HepG2 (cell line): ENCODE data around the gene PRSS12. TPM values are rescaled to one million over a fixed set of nuclear protein-coding genes. Genes with fewer than 3 reads are reported as not detected.

ENCODE experiments used
- AKAP8 ChIP-seq: sonication (generic); formaldehyde crosslinking; IDR thresholded peaks from 2 replicates; pipeline ENCODE4 v1.5.1; 2020; ENCODE audit warnings: mild to moderate bottlenecking, missing genetic modification reagents
- ARID2 ChIP-seq: sonication (generic); formaldehyde crosslinking; IDR thresholded peaks from 2 replicates; pipeline ENCODE4 v1.8.1; 2022; ENCODE audit warnings: mild to moderate bottlenecking, missing genetic modification reagents, borderline replicate concordance
- EP300 ChIP-seq, 3 experiments: sonication (generic) in 1 of 3; formaldehyde crosslinking in 1 of 3; IDR thresholded peaks; 2 replicates each; pipeline versions ENCODE4 v1.5.1 to v1.6.1; 2011 to 2020; ENCODE audit warnings: low read depth in 2 of 3, low read length in 2 of 3, borderline replicate concordance in 1 of 3, improper control_type of control experiment in 1 of 3, mild to moderate bottlenecking in 1 of 3, missing genetic modification reagents in 1 of 3, moderate library complexity in 1 of 3
- NFIC ChIP-seq: IDR thresholded peaks from 2 replicates; pipeline ENCODE4 v1.6.1; 2012; ENCODE audit warnings: mild to moderate bottlenecking, low read length, inconsistent platforms
- ZC3H4 ChIP-seq: sonication (generic); formaldehyde crosslinking; IDR thresholded peaks from 2 replicates; pipeline ENCODE4 v1.4.0; 2020; ENCODE audit warnings: missing genetic modification reagents, borderline replicate concordance
- ZFP91 ChIP-seq: sonication (generic); formaldehyde crosslinking; IDR thresholded peaks from 2 replicates; pipeline ENCODE4 v1.9.0; 2022; ENCODE audit warnings: missing genetic modification reagents, mild to moderate bottlenecking, borderline replicate concordance
- ZNF550 ChIP-seq: sonication (generic); formaldehyde crosslinking; IDR thresholded peaks from 2 replicates; pipeline ENCODE4 v1.4.0; 2020; ENCODE audit warnings: mild to moderate bottlenecking, missing genetic modification reagents, borderline replicate concordance
- polyA plus RNA-seq, 8 experiments: library from polyadenylated mRNA; depleted of rRNA in 3 of 8; stranded (reverse) in 7 of 8; unstranded in 1 of 8; fragments of >200 nt; fragmentation: Illumina TruSeq in 4 of 8; extraction: Trizol in 4 of 8; gene quantifications; 2 replicates each; pipeline versions ENCODE4 v1.2.1 to v1.2.3, GENCODE V29; 2011 to 2016; ENCODE audit warnings: low read depth in 4 of 8, missing spikeins in 1 of 8, mixed read lengths in 1 of 8; ENCODE audit not compliant: insufficient read depth in 1 of 8
- total RNA-seq, 5 experiments: library from RNA; depleted of rRNA; stranded (reverse); fragments of >200 nt; fragmentation: Illumina TruSeq; extraction: Trizol; gene quantifications; 2 replicates each; pipeline ENCODE4 v1.2.3, GENCODE V29; 2016; ENCODE audit warnings: low read depth in 1 of 5
- TF ChIP-seq, protein P1 (sequence below): sonication (generic); formaldehyde crosslinking; IDR thresholded peaks from 2 replicates; pipeline ENCODE4 v1.5.0; 2020; ENCODE audit warnings: mild to moderate bottlenecking, missing genetic modification reagents, borderline replicate concordance
- TF ChIP-seq, protein P2 (sequence below): sonication (generic); formaldehyde crosslinking; IDR thresholded peaks from 2 replicates; pipeline ENCODE4 v1.9.0; 2021; ENCODE audit warnings: mild to moderate bottlenecking, missing genetic modification reagents
- TF ChIP-seq, protein P3 (sequence below): sonication (generic); formaldehyde crosslinking; IDR thresholded peaks from 2 replicates; pipeline ENCODE4 v1.5.1; 2020; ENCODE audit warnings: missing genetic modification reagents, mild to moderate bottlenecking, borderline replicate concordance
- TF ChIP-seq, protein P4 (sequence below): IDR thresholded peaks from 2 replicates; pipeline ENCODE4 v1.6.1; 2016; ENCODE audit warnings: control low read depth

Gene PRSS12
- total and polyA plus RNA-seq, 2 of the 13 experiments (the other 11 are each of a cell fraction or from before 2014, with no cell fraction given), result 0.02 TPM; not detected in 1

DNA sequence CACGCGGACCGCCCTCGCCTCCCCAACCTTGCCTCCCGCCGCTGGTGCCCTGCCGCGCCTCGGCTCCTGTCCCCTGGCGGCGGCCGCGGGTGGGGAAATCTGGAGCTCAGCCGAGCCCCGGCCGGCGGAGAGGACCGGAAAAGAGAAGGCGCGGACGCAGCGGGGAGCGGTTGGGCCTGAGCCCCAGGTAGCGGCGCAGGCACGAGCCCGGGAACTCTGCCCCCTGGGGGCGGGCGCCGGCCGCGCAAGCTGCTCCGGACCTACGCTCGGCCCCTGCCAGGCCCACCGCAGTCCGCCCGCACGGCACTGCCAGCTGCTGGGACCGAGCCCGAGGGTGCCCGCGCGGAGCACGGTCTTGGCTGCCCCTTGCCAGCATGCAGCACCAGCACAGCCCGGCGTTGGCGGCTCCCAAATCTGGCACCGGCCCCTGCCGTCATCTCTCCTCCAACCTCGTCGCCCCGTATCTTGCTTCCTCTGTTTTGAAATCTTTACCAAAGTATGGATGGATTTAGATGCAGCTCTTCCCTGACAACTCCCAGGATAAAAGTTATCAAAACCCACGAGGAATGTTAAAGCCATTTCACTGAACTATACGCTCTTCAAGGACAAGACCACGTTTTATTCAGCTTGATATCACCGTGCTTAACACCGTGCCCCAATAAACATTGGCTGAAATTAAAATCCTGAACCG, at the start of gene PRSS12 (continued):
- TF ChIP-seq, protein P1, sequence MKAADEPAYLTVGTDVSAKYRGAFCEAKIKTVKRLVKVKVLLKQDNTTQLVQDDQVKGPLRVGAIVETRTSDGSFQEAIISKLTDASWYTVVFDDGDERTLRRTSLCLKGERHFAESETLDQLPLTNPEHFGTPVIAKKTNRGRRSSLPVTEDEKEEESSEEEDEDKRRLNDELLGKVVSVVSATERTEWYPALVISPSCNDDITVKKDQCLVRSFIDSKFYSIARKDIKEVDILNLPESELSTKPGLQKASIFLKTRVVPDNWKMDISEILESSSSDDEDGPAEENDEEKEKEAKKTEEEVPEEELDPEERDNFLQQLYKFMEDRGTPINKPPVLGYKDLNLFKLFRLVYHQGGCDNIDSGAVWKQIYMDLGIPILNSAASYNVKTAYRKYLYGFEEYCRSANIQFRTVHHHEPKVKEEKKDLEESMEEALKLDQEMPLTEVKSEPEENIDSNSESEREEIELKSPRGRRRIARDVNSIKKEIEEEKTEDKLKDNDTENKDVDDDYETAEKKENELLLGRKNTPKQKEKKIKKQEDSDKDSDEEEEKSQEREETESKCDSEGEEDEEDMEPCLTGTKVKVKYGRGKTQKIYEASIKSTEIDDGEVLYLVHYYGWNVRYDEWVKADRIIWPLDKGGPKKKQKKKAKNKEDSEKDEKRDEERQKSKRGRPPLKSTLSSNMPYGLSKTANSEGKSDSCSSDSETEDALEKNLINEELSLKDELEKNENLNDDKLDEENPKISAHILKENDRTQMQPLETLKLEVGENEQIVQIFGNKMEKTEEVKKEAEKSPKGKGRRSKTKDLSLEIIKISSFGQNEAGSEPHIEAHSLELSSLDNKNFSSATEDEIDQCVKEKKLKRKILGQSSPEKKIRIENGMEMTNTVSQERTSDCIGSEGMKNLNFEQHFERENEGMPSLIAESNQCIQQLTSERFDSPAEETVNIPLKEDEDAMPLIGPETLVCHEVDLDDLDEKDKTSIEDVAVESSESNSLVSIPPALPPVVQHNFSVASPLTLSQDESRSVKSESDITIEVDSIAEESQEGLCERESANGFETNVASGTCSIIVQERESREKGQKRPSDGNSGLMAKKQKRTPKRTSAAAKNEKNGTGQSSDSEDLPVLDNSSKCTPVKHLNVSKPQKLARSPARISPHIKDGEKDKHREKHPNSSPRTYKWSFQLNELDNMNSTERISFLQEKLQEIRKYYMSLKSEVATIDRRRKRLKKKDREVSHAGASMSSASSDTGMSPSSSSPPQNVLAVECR (CRISPR knock-in tag), result peak; percentile 27; the same call in 1 of the 2 replicates
- TF ChIP-seq, protein P2, sequence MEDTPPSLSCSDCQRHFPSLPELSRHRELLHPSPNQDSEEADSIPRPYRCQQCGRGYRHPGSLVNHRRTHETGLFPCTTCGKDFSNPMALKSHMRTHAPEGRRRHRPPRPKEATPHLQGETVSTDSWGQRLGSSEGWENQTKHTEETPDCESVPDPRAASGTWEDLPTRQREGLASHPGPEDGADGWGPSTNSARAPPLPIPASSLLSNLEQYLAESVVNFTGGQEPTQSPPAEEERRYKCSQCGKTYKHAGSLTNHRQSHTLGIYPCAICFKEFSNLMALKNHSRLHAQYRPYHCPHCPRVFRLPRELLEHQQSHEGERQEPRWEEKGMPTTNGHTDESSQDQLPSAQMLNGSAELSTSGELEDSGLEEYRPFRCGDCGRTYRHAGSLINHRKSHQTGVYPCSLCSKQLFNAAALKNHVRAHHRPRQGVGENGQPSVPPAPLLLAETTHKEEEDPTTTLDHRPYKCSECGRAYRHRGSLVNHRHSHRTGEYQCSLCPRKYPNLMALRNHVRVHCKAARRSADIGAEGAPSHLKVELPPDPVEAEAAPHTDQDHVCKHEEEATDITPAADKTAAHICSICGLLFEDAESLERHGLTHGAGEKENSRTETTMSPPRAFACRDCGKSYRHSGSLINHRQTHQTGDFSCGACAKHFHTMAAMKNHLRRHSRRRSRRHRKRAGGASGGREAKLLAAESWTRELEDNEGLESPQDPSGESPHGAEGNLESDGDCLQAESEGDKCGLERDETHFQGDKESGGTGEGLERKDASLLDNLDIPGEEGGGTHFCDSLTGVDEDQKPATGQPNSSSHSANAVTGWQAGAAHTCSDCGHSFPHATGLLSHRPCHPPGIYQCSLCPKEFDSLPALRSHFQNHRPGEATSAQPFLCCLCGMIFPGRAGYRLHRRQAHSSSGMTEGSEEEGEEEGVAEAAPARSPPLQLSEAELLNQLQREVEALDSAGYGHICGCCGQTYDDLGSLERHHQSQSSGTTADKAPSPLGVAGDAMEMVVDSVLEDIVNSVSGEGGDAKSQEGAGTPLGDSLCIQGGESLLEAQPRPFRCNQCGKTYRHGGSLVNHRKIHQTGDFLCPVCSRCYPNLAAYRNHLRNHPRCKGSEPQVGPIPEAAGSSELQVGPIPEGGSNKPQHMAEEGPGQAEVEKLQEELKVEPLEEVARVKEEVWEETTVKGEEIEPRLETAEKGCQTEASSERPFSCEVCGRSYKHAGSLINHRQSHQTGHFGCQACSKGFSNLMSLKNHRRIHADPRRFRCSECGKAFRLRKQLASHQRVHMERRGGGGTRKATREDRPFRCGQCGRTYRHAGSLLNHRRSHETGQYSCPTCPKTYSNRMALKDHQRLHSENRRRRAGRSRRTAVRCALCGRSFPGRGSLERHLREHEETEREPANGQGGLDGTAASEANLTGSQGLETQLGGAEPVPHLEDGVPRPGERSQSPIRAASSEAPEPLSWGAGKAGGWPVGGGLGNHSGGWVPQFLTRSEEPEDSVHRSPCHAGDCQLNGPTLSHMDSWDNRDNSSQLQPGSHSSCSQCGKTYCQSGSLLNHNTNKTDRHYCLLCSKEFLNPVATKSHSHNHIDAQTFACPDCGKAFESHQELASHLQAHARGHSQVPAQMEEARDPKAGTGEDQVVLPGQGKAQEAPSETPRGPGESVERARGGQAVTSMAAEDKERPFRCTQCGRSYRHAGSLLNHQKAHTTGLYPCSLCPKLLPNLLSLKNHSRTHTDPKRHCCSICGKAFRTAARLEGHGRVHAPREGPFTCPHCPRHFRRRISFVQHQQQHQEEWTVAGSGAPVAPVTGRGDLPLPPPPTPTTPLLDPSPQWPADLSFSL (CRISPR knock-in tag), result no peak
- peak; percentile 50; the same call in 1 of the 2 replicates for TF ChIP-seq ZFP91 (CRISPR knock-in tag)
- TF ChIP-seq NFIC, result no peak
- TF ChIP-seq, protein P3, sequence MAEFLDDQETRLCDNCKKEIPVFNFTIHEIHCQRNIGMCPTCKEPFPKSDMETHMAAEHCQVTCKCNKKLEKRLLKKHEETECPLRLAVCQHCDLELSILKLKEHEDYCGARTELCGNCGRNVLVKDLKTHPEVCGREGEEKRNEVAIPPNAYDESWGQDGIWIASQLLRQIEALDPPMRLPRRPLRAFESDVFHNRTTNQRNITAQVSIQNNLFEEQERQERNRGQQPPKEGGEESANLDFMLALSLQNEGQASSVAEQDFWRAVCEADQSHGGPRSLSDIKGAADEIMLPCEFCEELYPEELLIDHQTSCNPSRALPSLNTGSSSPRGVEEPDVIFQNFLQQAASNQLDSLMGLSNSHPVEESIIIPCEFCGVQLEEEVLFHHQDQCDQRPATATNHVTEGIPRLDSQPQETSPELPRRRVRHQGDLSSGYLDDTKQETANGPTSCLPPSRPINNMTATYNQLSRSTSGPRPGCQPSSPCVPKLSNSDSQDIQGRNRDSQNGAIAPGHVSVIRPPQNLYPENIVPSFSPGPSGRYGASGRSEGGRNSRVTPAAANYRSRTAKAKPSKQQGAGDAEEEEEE, result no peak
- no peak for TF ChIP-seq AKAP8 (CRISPR knock-in tag)
- TF ChIP-seq, protein P4, sequence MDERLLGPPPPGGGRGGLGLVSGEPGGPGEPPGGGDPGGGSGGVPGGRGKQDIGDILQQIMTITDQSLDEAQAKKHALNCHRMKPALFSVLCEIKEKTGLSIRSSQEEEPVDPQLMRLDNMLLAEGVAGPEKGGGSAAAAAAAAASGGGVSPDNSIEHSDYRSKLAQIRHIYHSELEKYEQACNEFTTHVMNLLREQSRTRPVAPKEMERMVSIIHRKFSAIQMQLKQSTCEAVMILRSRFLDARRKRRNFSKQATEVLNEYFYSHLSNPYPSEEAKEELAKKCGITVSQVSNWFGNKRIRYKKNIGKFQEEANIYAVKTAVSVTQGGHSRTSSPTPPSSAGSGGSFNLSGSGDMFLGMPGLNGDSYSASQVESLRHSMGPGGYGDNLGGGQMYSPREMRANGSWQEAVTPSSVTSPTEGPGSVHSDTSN, result no peak
- TF ChIP-seq ZC3H4 (CRISPR knock-in tag), result no peak
- no peak for TF ChIP-seq ZNF550 (CRISPR knock-in tag)
- TF ChIP-seq ARID2, result no peak
- no peak for TF ChIP-seq EP300 (IDR thresholded peaks at IDR 0.05; ENCODE audit: low read depth in 2 of 2, low read length in 2 of 2)
- TF ChIP-seq EP300 (CRISPR knock-in tag; IDR thresholded peaks at IDR 0.05; ENCODE audit: borderline replicate concordance), result no peak
